ENCODE data around the gene BRF1.

- no peak for TF ChIP-seq CTCF (CRISPR knock-in tag; IDR thresholded peaks at IDR 0.05)
- TF ChIP-seq, protein P1, sequence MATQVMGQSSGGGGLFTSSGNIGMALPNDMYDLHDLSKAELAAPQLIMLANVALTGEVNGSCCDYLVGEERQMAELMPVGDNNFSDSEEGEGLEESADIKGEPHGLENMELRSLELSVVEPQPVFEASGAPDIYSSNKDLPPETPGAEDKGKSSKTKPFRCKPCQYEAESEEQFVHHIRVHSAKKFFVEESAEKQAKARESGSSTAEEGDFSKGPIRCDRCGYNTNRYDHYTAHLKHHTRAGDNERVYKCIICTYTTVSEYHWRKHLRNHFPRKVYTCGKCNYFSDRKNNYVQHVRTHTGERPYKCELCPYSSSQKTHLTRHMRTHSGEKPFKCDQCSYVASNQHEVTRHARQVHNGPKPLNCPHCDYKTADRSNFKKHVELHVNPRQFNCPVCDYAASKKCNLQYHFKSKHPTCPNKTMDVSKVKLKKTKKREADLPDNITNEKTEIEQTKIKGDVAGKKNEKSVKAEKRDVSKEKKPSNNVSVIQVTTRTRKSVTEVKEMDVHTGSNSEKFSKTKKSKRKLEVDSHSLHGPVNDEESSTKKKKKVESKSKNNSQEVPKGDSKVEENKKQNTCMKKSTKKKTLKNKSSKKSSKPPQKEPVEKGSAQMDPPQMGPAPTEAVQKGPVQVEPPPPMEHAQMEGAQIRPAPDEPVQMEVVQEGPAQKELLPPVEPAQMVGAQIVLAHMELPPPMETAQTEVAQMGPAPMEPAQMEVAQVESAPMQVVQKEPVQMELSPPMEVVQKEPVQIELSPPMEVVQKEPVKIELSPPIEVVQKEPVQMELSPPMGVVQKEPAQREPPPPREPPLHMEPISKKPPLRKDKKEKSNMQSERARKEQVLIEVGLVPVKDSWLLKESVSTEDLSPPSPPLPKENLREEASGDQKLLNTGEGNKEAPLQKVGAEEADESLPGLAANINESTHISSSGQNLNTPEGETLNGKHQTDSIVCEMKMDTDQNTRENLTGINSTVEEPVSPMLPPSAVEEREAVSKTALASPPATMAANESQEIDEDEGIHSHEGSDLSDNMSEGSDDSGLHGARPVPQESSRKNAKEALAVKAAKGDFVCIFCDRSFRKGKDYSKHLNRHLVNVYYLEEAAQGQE (IDR thresholded peaks at IDR 0.05; ENCODE audit: borderline replicate concordance in 1 of 2, low read depth in 1 of 2, low read length in 2 of 2): no peak
- no peak for TF ChIP-seq JUN (CRISPR knock-in tag; IDR thresholded peaks at IDR 0.05)
- TF ChIP-seq MAFK (conservative IDR thresholded peaks at IDR 0.05 in 1 of 2, IDR thresholded peaks at IDR 0.05 in 1 of 2; ENCODE audit: low read length in 2 of 2): no peak
- TF ChIP-seq EZH2 (conservative IDR thresholded peaks at IDR 0.05; ENCODE audit: low read depth, low read length): no peak
- TF ChIP-seq RFXAP (CRISPR knock-in tag; IDR thresholded peaks at IDR 0.05; ENCODE audit: borderline replicate concordance): no peak
These were observed 137.6 kb downstream of the BRF1 start for GRCh38 chr14:105163040-105163742.

Data from HepG2 (cell line).